Osteoblast (primary cell): ENCODE measurements around the gene NEIL3. TPM values are rescaled to one million over a fixed set of nuclear protein-coding genes. Genes with fewer than 3 reads are reported as not detected.

ENCODE experiments used
- DNase-seq: peaks from one replicate; pipeline ENCODE4 v3.0.0; 2011; ENCODE audit warnings: low spot score, mixed read lengths; ENCODE audit not compliant: insufficient read length; ENCODE audit errors: missing footprints
- H2AFZ ChIP-seq: 2 replicates; pipeline ENCODE4 v1.6.0; 2011; ENCODE audit warnings: mild to moderate bottlenecking, low read length
- H3K27ac ChIP-seq: 2 replicates; pipeline ENCODE4 v1.5.1; 2011; ENCODE audit warnings: mild to moderate bottlenecking, low read depth, low read length, moderate library complexity
- H3K27me3 ChIP-seq: 2 replicates; pipeline ENCODE4 v1.6.0; 2012; ENCODE audit warnings: mild to moderate bottlenecking, control low read depth, inconsistent platforms, low read length, moderate library complexity; ENCODE audit not compliant: insufficient read depth
- H3K36me3 ChIP-seq: 2 replicates; pipeline ENCODE4 v1.5.1; 2011; ENCODE audit warnings: mild to moderate bottlenecking, low read length, control low read depth, moderate library complexity; ENCODE audit not compliant: insufficient read depth
- H3K4me1 ChIP-seq: 2 replicates; pipeline ENCODE4 v1.5.1; 2011; ENCODE audit warnings: mild to moderate bottlenecking, low read length, control low read depth, moderate library complexity; ENCODE audit not compliant: insufficient read depth
- H3K4me2 ChIP-seq: 2 replicates; pipeline ENCODE4 v1.6.0; 2011; ENCODE audit warnings: mild to moderate bottlenecking, low read length; ENCODE audit not compliant: insufficient read depth
- H3K4me3 ChIP-seq: fragments of 200-600 bp; sonication (generic); 3 replicates; pipeline ENCODE4 v1.5.1; 2012; ENCODE audit warnings: mild to moderate bottlenecking, low read length, inconsistent platforms; ENCODE audit not compliant: insufficient read depth
- H3K79me2 ChIP-seq: 2 replicates; pipeline ENCODE4 v1.6.0; 2012; ENCODE audit warnings: mild to moderate bottlenecking, low read length, control low read depth, inconsistent platforms; ENCODE audit not compliant: insufficient read depth
- H3K9me3 ChIP-seq: 2 replicates; pipeline ENCODE4 v1.5.1; 2011; ENCODE audit warnings: low read depth, low read length, control low read depth
- H4K20me1 ChIP-seq: 2 replicates; pipeline ENCODE4 v1.6.0; 2012; ENCODE audit warnings: mild to moderate bottlenecking, low read length, control low read depth; ENCODE audit not compliant: insufficient read depth
- CTCF ChIP-seq: IDR thresholded peaks from 2 replicates; pipeline ENCODE4 v1.5.1; 2011; ENCODE audit warnings: mild to moderate bottlenecking, low read depth, low read length, moderate library complexity; ENCODE audit errors: extremely low read depth
- total RNA-seq: library from RNA; depleted of rRNA; stranded (reverse); fragments of >200 nt; gene quantifications from 2 replicates; pipeline ENCODE4 v1.2.3, GENCODE V29; 2012

NEIL3 gene
- total RNA-seq, 1 donor, result 5.4 TPM

- peak overlapping the region; percentile 8 for H3K4me3 ChIP-seq
- DNase-seq, result no peak
- no peak for TF ChIP-seq CTCF
- peaks cover 5% of the 10 kb centered on the region for H3K36me3 ChIP-seq
- no peaks in the 10 kb centered on the region for H4K20me1 ChIP-seq
- H3K27ac ChIP-seq, result no peak overlapping the region
- peaks cover 17% of the 10 kb centered on the region for H3K4me1 ChIP-seq
- H3K27me3 ChIP-seq, result no peaks in the 10 kb centered on the region
- H3K9me3 ChIP-seq, result no peaks in the 10 kb centered on the region
- peak overlapping the region; percentile 52 for H3K4me2 ChIP-seq
- peak overlapping the region; percentile 89 for H2AFZ ChIP-seq
- H3K79me2 ChIP-seq, result peaks cover 68% of the 10 kb centered on the region
These were observed 13.7 kb downstream of the NEIL3 start for GRCh38 chr4:177323416-177323815.

- no peak for DNase-seq
- no peak overlapping the region for H3K4me2 ChIP-seq
- no peak overlapping the region for H3K27ac ChIP-seq
- no peaks in the 10 kb centered on the region for H3K36me3 ChIP-seq
- peaks cover 5% of the 10 kb centered on the region for H3K4me1 ChIP-seq
- H4K20me1 ChIP-seq, result no peaks in the 10 kb centered on the region
- no peak overlapping the region for H3K4me3 ChIP-seq
- peak overlapping the region; percentile 13 for H2AFZ ChIP-seq
- peaks cover 43% of the 10 kb centered on the region for H3K79me2 ChIP-seq
- no peaks in the 10 kb centered on the region for H3K27me3 ChIP-seq
- TF ChIP-seq CTCF, result no peak
- no peaks in the 10 kb centered on the region for H3K9me3 ChIP-seq
These were observed 22.4 kb downstream of the NEIL3 start for GRCh38 chr4:177332119-177332518.

- H3K4me2 ChIP-seq, result peak overlapping the region; percentile 33
- peaks cover under 1% of the 10 kb centered on the region for H3K79me2 ChIP-seq
- H3K4me1 ChIP-seq, result peaks cover 13% of the 10 kb centered on the region
- no peak overlapping the region for H3K4me3 ChIP-seq
- no peaks in the 10 kb centered on the region for H3K27me3 ChIP-seq
- no peaks in the 10 kb centered on the region for H3K9me3 ChIP-seq
- H4K20me1 ChIP-seq, result no peaks in the 10 kb centered on the region
- peak overlapping the region; percentile 38 for H3K27ac ChIP-seq
- no peaks in the 10 kb centered on the region for H3K36me3 ChIP-seq
- peak; percentile 77 for TF ChIP-seq CTCF
- H2AFZ ChIP-seq, result peak overlapping the region; percentile 68
- peak; percentile 52 for DNase-seq
These were observed 30.1 kb downstream of the NEIL3 start for GRCh38 chr4:177339477-177340374.

- Histone ChIP-seq H2AFZ (no peak overlapping the region), H3K4me3 (no peak overlapping the region), H3K36me3 (no peaks in the 10 kb centered on the region), H3K9me3 (no peaks in the 10 kb centered on the region), H3K27me3 (no peaks in the 10 kb centered on the region), H4K20me1 (no peaks in the 10 kb centered on the region), H3K27ac (no peak overlapping the region), H3K79me2 (no peaks in the 10 kb centered on the region), H3K4me1 (no peaks in the 10 kb centered on the region), H3K4me2 (no peak overlapping the region)
- TF ChIP-seq CTCF, result no peak
- no peak for DNase-seq
These were observed 38.7 kb downstream of the NEIL3 start for GRCh38 chr4:177348348-177348747.
